Stimulated activated CD4-positive, alpha-beta T cell treated with anti-CD3 and anti-CD28 coated beads, Interleukin-4, amount 100 ng/mL, for 1 hour (primary cell): ENCODE results near the gene TACR1.

Experiments used
- DNase-seq: peaks from one replicate; pipeline ENCODE4 v3.0.0-alpha.2; 2020

TACR1 gene

DNA sequence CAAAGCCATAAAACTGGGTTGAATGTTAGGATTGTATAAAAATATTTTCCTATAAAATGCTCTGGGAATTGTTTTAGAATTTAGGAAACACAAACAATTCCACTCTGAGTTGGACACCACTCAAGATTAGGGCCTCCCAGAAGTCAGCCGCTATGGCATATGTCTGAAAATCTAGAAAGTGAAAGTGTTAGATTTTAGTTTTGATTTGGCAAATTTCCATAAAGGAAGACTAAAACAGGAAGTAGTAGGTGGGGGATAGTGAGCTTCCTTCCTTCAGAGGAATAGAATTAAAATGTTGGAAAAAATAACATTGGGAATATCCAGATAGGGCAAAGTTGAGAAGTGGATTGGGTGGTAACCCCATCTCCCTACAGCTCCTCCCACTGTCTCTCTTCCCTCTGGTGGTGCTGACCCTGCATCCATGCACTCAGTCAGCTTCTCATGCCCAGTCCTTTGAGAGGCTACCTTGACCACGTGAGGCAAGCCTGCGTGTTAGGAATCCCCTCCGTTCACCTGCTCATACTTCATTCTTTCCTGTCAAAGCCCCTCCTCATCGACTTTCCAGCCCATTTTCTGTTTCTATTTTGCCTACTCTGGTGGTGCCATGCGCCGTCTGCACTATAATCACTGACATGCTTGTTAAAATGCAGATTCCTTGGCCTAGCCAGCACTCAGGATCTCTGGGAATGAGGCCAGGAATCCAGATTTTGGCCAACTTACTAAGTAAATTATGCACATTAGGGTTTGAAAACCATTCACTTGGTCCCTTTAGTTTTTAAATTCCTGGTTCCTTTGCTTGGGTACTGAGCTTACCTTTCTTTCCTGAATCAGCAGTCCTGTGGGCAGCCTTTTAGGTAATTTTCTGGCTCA, 157.4 kb downstream of the TACR1 start:
- no peak for DNase-seq

DNA sequence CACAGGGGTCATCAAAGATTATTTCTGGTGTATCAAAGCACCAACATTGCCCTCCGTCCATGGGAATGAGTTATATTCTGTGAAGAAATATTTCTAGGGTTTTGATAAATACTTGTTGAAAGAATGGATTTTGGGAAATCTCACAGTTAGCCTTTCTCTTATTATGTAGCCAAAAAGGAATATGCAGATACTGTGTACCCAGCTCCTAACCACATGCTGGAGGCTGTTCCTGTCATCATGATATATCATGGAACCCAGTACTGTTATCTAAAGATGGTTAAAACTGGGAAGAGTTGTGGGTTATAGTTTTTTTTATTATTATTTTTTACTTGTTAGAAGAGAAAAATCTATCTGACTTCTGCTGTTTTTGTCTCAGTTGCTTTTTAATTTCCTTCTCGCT, 158.1 kb downstream of the TACR1 start:
- no peak for DNase-seq

DNA sequence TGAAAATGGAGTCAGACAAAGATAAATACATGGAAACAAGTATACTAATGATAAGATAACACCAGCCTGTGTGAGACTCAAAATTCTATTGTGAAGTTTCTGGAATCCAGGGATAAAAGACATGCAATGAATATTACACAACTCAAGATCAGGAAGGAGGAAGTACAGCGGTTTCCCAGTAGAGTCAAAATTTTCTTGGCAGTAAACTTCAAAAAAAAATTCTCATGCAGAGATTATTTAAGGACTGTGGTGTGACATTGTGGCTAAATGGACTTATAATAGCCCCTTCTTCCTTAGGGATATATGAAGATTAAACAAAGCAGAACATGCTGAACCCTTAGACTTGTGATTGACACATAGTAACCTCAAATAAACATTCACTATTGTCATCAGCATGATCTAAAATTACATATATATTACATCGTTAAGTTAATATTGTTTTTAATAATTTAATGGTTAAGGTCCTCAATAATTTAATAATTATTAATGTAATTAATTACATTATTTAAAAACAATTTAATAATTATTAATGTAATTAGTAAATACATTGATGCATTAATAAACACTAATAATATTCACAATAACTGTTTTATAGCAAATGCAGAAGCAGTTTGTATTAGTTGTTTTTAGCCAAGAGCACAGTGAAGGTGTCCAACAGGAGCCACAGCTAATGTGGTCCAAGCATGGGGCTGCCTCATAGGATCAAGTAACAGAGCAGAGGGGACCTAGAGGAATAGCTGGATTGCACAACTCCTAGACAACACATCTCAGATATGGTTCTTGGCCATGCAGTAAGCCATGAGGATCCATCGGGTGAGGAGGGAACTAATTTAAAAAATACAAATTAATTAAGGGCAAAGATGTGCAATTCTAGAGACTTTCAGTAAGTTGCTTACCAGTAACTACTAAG, 163.6 kb downstream of the TACR1 start:
- no peak for DNase-seq

DNA sequence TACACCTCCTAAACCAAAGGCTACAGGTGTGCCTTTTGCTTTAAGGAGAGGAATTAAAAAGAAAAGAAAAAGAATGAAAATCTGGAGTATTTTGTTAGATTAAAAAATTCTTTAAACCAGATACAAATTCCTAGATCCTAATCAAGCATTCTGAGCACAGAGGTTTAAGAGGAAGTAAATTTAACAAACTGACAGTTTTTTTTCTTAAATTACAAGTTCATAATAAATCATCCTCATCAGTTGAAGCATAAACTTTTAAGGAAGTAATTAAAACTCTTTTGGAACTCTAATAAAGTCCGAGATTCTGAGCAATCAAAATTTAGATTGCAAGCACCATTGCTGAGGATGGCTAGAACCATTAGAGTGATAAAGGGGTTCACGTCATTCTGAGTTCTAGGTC, 165.8 kb downstream of the TACR1 start:
- DNase-seq, result no peak

DNA sequence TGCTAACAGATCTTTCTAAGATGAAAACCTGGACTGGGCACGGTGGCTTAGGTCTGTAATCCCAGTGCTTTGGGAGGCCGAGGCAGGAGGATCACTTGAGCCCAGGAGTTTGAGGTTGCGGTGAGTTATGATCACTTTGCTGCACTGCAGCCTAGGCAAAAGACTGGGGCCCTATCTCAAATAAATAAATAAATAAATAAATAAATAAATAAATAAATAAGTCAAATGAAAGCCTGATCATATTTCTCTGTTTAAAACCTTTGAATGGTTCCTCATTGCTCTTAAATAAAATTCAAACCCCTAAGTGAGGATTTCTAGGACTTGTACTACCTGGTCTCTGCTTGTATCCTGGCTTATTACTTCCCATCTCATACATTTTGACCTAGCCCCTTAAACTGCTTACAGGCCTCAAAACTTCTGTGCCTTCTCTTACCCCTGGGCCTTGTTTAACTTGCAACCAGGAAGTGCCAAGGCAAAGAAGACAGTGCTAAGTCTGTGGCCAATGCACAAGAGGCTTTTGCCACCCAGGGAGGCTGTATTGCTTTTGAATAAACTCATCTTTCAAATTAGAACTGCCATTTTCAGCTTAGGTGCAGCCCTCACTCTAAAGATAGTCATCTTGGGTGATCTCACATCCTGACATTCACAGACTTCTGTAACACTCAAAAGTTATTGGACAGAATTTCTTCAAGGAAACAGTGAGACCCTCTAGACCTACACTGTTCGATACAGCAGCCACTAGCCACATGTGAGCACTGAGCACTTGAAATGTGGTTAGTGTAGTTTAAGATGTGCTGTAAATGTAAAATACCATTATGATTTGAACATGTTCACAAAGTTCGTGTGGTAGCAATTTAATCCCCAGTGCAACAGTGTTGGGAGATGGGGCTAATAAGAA, 167.2 kb downstream of the TACR1 start:
- DNase-seq, result no peak

DNA sequence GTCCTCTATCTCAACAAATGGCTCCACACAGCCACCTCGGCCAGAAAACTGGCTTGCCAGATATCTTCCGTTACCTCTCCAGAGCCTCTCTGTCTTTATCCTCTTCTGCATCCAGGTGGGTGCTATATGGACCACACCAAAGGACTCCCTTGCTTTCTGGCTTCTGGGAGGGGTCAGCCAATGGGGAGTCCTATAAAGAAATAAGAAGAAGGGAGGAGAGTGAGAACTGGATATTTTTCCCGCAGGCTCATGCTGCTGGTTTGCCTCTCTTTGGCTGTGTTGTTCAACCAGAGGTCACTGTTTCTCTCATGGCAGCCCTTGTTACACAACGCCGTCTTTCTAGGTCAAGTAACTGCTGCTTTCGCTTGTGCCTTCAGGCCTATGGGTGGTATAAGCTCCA, 168.1 kb downstream of the TACR1 start:
- DNase-seq, result no peak

DNA sequence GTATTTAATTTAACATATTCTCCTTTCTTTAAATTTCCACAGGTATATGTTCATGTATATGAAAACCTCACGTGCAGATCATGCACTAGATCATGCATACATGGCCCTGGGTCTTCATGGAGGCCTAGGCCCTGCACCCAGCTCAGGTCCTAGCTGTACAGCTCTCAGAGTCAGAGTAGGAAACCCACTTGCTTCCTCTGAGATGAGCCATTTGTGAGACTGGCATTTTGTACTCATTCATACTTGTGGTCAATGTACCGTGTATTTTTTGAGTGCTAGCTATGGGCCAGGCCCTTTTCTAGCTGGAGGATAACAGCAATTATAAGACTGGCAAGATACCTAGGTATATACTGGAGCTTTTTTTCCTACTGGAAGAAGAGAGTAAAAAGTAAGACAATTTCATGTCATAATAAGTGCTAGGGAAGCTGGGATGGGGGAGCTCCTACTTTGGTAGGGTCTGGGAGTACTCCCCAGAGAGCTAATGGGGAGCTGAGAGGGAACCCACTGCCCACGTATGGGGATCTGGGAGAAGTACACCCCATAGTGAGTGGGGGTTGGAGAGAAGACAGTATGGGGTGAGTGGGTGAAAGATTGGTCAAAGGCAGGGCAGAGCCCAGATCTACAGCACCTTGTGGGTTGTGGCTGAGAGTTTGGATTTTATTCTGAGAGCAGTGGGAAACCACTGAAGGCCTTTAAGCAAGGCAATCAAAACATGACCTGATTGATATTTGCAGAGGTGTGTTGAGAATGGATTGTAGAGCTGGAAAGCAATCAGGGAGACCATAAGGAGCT, 168.9 kb downstream of the TACR1 start:
- DNase-seq, result no peak

DNA sequence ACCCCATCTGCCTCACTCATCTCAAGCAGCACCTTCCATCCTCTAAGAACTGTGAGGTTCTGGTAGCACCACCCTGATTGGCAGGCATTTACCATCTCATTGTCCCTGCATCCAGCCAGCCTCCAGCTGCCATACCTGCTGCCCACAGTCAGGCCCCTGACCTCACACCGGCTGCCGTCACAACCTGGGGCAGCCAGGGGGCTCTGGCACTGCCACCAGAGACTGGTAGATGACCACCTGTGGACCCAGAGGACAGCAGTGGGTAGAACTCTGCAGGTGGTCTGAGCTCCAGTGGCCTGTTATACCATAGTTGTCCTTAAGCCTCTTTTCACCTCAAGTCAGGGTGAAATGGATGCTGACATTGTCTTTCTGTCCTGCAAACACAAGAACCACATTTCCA, 171.4 kb downstream of the TACR1 start:
- DNase-seq, result no peak

DNA sequence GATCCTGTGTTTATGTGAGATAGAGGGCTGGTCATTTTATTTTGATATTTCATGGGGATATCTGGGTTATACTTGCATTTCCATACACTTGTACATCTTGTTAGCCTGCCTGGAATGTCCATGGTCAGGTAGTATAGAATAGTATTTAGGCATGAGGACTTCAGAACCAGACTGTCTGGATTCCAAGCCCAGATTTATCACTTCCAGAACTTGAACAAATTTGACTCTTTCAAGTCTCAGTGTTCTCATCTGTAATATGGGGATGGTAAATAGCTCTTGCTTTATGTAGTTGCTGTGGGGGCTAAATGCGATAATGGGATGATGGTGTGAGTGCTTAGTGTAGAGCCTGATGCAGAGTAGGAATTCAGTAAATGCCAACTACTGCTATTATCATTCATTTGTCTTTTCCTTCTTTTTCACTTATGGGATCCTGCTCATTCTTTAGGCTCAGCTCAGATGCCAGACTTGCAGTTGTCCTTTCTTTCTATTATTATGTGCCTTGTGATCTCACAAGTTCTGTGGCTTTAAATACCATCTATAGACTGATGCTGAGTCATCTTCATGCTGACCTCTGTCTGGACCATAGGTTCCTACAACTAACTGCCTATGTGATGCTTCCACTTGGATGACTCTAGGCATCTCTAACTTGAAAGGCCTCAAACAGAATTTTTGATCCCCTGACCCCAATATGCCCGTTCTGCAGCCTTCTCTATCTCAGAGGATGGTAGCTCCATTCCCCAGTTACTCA, 173.5 kb downstream of the TACR1 start:
- no peak for DNase-seq

DNA sequence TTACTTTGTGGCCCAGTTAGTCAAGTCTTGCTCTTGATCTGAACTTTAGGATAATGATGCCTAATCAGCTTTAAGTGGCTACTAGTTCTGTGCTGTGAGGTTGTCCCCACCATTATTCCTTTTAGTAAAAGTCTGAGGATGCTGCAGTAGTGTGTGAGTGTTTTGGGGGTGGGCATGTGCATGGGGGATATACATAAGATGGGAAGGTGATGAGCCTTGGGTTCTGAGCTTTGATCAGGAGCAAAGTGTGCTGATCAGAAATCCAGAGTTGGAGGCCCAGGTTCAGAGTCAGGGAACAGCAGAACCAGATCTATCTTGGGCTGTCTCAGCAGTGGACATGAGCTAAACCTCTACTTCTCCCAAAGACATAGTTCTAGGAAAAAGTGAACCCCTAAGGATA, 174.1 kb downstream of the TACR1 start:
- no peak for DNase-seq

DNA sequence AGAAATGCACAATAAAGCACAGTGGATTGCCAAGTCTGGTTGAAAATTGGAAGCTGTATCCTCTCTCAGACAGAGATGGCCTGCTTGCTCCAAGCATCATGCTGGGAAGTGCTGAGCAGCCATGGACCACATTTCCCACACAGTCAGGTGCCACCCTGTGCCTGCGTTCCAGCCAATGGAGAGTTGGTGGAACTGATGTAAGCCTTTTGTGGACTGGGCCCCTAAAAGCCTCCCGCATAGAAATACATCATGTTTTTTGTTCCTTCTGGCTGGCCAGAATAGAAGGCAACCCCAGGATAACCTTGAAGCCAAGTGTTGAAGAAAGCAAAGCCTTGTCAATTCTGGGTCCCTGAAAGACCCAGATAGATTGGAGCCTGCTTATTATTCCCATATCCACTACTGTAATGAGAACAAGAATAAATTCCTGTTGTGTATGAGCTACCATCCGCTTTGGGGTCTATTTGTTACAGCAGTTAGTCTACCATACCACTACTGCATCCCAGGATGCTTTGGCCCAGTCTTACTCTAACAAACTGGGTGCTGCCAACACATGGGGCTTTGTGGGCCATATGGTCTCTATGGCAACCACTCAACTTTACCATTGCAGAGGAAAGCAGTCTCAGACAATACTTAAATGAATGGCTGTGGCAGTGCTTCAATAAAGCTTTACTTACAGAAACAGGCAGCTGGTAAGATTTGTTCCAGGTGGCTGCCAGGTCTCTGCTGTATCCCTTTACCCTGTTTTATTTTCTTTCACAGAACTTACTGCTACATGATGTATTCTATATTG, 175.5 kb downstream of the TACR1 start:
- DNase-seq, result no peak

DNA sequence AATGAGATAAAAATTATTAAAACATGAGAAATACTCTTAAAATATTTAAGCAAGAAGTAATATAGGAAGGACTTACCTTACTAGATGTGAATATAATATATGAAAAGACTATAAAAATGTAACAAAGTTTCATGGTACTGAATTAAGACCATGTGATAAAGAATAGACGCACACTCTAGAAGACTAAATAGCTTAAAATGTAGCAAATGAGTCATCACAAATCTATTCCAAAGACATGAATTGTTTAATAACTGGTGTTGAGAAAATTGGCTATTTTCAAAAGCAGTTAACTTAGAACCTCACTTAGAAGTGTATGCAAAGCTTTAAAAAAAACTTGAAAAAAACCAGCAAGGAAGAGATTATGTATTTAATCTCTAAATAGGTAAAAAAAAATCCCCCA, 176.8 kb downstream of the TACR1 start:
- DNase-seq, result no peak

DNA sequence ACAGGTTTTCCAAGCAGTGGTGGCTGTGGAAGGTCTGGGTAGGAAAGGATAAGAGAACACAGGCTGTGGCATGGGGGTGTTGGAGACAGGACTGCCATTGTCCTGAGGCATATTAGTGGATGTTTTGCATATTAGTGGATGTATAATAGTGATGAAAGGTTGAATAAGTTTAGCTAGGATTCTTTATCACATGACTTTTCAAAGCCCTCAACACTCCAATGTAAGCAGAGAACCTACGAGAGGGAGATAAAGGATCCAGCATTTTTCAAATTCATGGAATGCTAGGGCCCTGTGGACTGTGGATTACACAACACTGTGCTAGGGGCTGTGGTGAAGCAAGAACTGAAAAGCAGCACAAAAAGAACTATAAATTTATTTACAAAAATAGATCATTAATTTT, 177.6 kb downstream of the TACR1 start:
- no peak for DNase-seq

DNA sequence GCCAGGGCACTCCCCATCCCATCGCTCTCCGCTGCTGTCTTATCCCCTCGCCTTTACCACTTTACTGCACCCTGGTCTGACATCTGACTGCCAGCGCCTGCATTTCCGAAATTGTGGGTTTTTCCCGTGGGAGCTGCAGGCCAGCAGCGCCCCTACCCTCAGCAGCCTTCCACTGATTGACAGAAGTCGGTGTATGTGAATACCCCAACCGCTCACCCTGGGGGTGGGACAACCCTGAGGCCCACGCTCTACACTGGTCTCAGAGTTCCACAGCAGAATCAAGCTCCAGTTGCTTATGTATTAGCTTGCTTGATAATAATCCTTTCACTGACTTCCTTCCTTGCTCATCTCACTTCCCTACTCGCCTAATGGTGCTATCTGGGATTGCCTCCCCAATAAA, 178.8 kb downstream of the TACR1 start:
- DNase-seq, result no peak

DNA sequence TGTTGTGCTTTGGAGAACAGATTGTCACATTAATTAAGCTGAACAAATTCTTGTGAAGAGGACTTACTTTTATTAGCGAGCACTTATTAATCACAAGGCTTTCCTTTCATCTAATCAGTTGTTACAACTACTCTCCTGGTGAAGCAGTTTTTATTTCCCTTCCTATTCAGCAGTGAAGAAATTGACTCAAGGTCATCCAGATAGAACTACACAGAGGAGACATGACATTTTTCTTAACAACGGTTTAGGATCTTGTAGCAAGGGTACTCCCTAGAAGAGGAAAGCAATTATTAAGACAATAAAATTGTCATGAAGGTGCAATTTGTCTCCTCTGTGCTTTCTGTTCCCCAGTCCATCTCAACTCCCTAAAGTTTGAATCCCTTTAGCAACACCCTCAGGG, 179.5 kb downstream of the TACR1 start:
- no peak for DNase-seq

DNA sequence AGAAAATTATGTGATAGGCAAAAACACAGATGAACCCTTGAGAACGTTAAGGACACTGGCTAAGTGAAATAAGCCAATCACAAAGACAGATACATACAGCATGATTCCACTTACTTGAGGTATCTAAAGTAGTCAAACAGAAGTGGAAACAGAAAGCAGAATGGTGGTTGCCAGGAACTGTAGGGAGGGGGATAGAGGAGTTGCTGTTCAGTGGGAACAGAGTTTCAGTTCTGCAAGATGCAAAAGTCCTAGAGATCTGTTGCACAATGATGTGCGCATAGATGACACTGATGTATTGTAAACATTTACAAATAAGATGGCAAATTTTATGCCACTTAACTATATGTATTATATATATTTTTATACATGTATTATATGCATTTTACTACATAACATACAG, 181.2 kb downstream of the TACR1 start:
- DNase-seq, result no peak

DNA sequence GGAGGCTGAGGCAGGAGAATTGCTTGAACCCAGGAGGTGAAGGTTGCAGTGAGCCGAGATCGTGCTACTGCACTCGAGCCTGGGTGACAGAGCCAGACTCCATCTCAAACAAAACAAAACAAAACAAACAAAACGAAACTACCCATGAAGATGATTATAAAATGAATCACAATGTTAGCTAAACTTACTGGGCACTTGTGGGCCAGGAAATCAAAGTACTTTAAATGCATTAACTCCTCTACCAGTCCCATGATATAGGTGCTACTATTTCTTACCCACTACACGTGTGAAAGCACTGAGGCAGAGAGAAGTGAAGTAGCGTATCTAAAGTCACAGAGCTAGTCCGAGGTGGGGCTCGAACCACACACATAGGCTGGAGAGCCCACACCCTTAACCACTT, 187.2 kb downstream of the TACR1 start:
- no peak for DNase-seq

DNA sequence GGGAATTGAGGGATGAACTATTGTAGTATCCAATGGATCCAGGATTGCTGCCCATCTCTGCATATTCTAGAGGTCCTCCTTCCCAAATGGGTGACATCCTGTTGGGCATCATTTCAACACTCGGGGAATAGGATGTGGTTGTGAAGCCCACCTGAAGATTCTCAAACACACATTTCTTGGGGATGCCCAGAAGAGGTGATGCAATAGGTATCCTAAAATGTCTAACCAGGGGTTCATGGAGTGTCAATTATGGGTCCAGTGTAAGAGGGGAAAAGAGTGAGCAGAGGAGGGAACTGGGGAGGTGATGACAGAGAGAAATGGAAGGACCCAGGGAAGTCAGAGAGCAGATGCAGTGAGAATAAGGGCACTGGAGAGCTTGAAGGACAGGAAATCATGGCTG, 188.7 kb downstream of the TACR1 start:
- no peak for DNase-seq

DNA sequence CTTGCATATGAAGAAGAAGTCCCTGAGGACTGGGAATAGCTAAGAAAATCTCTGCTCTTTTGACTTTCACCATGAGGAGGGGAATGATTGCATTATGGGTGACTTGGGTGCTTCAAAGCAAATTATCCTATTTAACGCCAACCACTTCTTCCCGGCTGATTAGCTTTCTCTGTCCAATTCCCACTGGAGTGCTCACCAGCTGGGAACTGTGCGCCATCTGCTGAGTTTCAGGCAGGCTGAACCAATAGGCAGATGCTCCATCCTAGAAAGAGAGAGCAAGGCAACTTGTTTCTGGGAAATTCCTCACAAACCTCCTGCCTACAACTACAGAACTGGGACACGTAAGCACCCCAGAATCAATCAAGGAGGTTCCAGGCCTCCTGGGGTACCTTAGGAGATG, 191.5 kb downstream of the TACR1 start:
- DNase-seq, result no peak

DNA sequence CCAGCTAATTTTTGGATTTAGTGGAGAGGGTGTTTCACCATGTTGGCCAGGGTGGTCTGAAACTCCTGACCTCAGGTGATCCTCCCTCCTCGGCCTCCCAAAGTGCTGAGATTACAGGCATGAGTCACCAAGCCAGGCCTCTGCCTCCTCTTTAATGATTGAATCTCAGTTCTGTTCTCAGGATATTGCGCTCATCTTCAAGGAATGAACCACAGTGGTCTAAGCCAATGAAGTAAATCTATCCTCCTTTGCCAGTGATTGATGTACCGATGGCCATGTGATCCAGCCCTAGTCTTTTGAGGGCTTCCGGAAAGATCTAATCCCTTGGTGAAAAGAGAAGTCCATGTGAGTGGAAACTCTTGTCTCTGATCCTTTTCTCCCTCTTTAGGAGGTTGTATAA, 192.3 kb downstream of the TACR1 start:
- no peak for DNase-seq

DNA sequence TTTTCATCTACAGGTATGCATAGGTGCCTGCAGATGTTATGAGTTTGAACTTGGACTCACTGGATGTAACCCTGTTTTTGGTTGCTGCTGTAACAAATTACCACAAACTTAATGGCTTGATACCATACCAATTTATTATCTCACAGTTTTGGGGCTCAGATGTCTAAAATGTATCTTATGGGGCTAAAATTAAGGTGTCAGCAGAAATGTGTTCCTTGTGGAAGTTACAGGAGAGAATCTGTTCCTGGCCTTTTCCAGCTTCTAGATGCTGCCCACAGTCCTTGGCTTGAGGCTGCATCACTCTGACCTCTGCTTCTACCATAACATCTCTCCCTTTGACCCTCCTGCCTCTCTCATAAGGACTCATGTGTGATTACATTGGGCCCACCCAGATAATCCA, 193.3 kb downstream of the TACR1 start:
- DNase-seq, result no peak
